Endothelial cell of umbilical vein (primary cell): ENCODE results near the gene CEMP1. TPM values are rescaled to one million over a fixed set of nuclear protein-coding genes. Genes with fewer than 3 reads are reported as not detected.

Source experiments
- BruUV-seq: library from RNA; stranded (reverse); fragments of 400-500 nt; replicated peaks from 2 replicates; lab custom pipeline; 2021; lab: Mats Ljungman, UMichigan
- CTCF ChIA-PET: fragments of 300-600, 350-600 bp; sonication (Branson Sonifier 250); formaldehyde crosslinking; loops from one replicate; lab custom pipeline; 2021; ENCODE audit warnings: antibody characterized with exemption, inconsistent platforms; lab: Charles Lee
- POLR2A ChIA-PET: fragments of 300-600, 350-600 bp; sonication (Branson Sonifier 250); formaldehyde crosslinking; loops from one replicate; lab custom pipeline; 2021; ENCODE audit warnings: antibody characterized with exemption, inconsistent platforms; lab: Charles Lee
- DNase-seq: peaks from one replicate; pipeline ENCODE4 v3.0.0-alpha.2; 2011; ENCODE audit warnings: low read depth, low spot score
- FAIRE-seq: peaks from 2 replicates; lab custom pipeline; 2011; peaks lifted over from hg19 to GRCh38; lab: Jason Lieb, UNC
- H2AFZ ChIP-seq: 2 replicates; pipeline ENCODE4 v1.6.0; 2012; ENCODE audit warnings: low read depth, low read length, control low read depth, inconsistent platforms
- H3K27ac ChIP-seq: 2 replicates; pipeline ENCODE4 v1.5.1; 2011; ENCODE audit warnings: low read depth, mild to moderate bottlenecking, control low read depth, low read length, moderate library complexity; ENCODE audit not compliant: insufficient read depth
- H3K27me3 ChIP-seq, 2 experiments: 2 replicates each; pipeline versions ENCODE4 v1.6.0 to v1.6.1; 2011; ENCODE audit warnings: low read length in 2 of 2, mixed read lengths in 1 of 2; ENCODE audit not compliant: control insufficient read depth in 2 of 2, insufficient read depth in 2 of 2
- H3K36me3 ChIP-seq, 2 experiments: 2 replicates in 1 of 2; 3 replicates in 1 of 2; pipeline ENCODE4 v1.5.1; 2011; ENCODE audit warnings: low read length in 2 of 2, mild to moderate bottlenecking in 1 of 2, moderate library complexity in 1 of 2; ENCODE audit not compliant: control insufficient read depth in 2 of 2, insufficient read depth in 2 of 2; ENCODE audit errors: extremely low read depth in 1 of 2
- H3K4me1 ChIP-seq: 3 replicates; pipeline ENCODE4 v1.5.1; 2011; ENCODE audit warnings: mild to moderate bottlenecking, low read length; ENCODE audit not compliant: control insufficient read depth, insufficient read depth; ENCODE audit errors: extremely low read depth
- H3K4me2 ChIP-seq: 2 replicates; pipeline ENCODE4 v1.6.1; 2011; ENCODE audit warnings: low read length, control low read depth, mixed read lengths; ENCODE audit not compliant: insufficient read depth
- H3K4me3 ChIP-seq, 3 experiments: fragments of 200-600 bp in 1 of 3; sonication (generic), shearing (Covaris generic) in 1 of 3; replicated peaks in 1 of 3; 2 replicates each; pipeline ENCODE4 v1.5.1; 2011 to 2016; ENCODE audit warnings: control low read depth in 3 of 3, low read length in 3 of 3, mild to moderate bottlenecking in 2 of 3, inconsistent platforms in 1 of 3, low read depth in 1 of 3, moderate library complexity in 1 of 3; ENCODE audit not compliant: insufficient read depth in 1 of 3
- H3K79me2 ChIP-seq: 2 replicates; pipeline ENCODE4 v1.6.0; 2012; ENCODE audit warnings: low read length, inconsistent platforms; ENCODE audit not compliant: control insufficient read depth, insufficient read depth
- H3K9ac ChIP-seq: replicated peaks from 2 replicates; pipeline ENCODE3; 2011; ENCODE audit warnings: low read length, control low read depth; ENCODE audit not compliant: insufficient read depth; ENCODE audit errors: extremely low read depth
- H3K9me1 ChIP-seq: replicated peaks from 3 replicates; pipeline ENCODE4 v1.6.0; 2011; ENCODE audit warnings: mild to moderate bottlenecking, low read length; ENCODE audit not compliant: control insufficient read depth, insufficient read depth; ENCODE audit errors: extremely low read depth
- H3K9me3 ChIP-seq: replicated peaks from 2 replicates; pipeline ENCODE4 v1.5.1; 2012; ENCODE audit warnings: low read length, inconsistent platforms; ENCODE audit not compliant: control insufficient read depth, insufficient read depth
- H4K20me1 ChIP-seq: replicated peaks from 2 replicates; pipeline ENCODE3; 2011; ENCODE audit warnings: mild to moderate bottlenecking, low read length; ENCODE audit not compliant: control insufficient read depth, insufficient read depth; ENCODE audit errors: extremely low read depth
- CTCF ChIP-seq, 2 donors: IDR thresholded peaks; 1 replicate in 1 of 2; 2 replicates in 1 of 2; pipeline ENCODE4 v1.5.1; 2011; ENCODE audit warnings: low read length in 2 of 2, mild to moderate bottlenecking in 2 of 2, moderate library complexity in 2 of 2, control low read depth in 1 of 2, inconsistent platforms in 1 of 2, low read depth in 1 of 2; ENCODE audit not compliant: insufficient read depth in 1 of 2; ENCODE audit errors: extremely low read depth in 1 of 2
- EZH2 ChIP-seq: IDR thresholded peaks from 2 replicates; pipeline ENCODE4 v1.6.1; 2012; ENCODE audit warnings: borderline replicate concordance, low read depth, mild to moderate bottlenecking, moderate library complexity, low read length, inconsistent platforms; ENCODE audit not compliant: severe bottlenecking
- FOS ChIP-seq: IDR thresholded peaks from 2 replicates; pipeline ENCODE4 v1.6.1; 2011; ENCODE audit warnings: mild to moderate bottlenecking, low read length, moderate library complexity, borderline replicate concordance; ENCODE audit not compliant: insufficient read depth
- GATA2 ChIP-seq: IDR thresholded peaks from 2 replicates; pipeline ENCODE4 v1.7.0; 2011; ENCODE audit warnings: low read depth, mild to moderate bottlenecking, moderate library complexity, mixed read lengths, low read length; ENCODE audit not compliant: insufficient read length, insufficient read depth
- JUN ChIP-seq: IDR thresholded peaks from 2 replicates; pipeline ENCODE4 v1.6.1; 2011; ENCODE audit warnings: borderline replicate concordance, low read depth; ENCODE audit not compliant: insufficient read length, insufficient read depth
- MYC ChIP-seq: IDR thresholded peaks from one replicate; pipeline ENCODE4 v1.6.1; 2011; ENCODE audit warnings: mild to moderate bottlenecking, low read depth, low read length
- POLR2A ChIP-seq: IDR thresholded peaks from 2 replicates; pipeline ENCODE4 v1.6.1; 2012; ENCODE audit warnings: low read depth, mild to moderate bottlenecking, control low read depth, low read length
- POLR2AphosphoS5 ChIP-seq: IDR thresholded peaks from 2 replicates; pipeline ENCODE4 v1.6.1; 2012; ENCODE audit warnings: low read depth, mild to moderate bottlenecking, control low read depth, low read length, moderate library complexity; ENCODE audit not compliant: insufficient read depth
- dilution Hi-C: fragments of 300-500 bp; cut with MboI; formaldehyde crosslinking; loops from one replicate; pipeline ENCODE4 v1.15.0; 2019; ENCODE audit warnings: low sequenced_read_pairs; ENCODE audit not compliant: extremely low pct_ligation_motif_present
- intact Hi-C: fragments of 100-400 bp; cut with micrococcal nuclease; formaldehyde crosslinking; loops from one replicate; pipeline ENCODE4 v1.10.0; 2022
- polyA plus RNA-seq, 4 experiments: library from polyadenylated mRNA; depleted of rRNA in 3 of 4; stranded (reverse) in 3 of 4; unstranded in 1 of 4; fragments of >200 nt; gene quantifications; 2 replicates each; pipeline versions ENCODE4 v1.2.1 to v1.2.3, GENCODE V29; 2011 to 2012; ENCODE audit warnings: missing spikeins in 1 of 4
- total RNA-seq: library from RNA; stranded (reverse); gene quantifications from 2 replicates; pipeline ENCODE4 v1.2.3, GENCODE V29; 2021
- TF ChIP-seq, protein P1 (sequence below): IDR thresholded peaks from 2 replicates; pipeline ENCODE4 v1.6.1; 2011; ENCODE audit not compliant: insufficient read depth, insufficient read length

Gene CEMP1
- total and polyA plus RNA-seq, 2 donors (not counting 3 experiments of a cell fraction or from before 2014, with no cell fraction given): not detected

- no peaks in the 10 kb centered on the region for H3K4me1 ChIP-seq
- no peak overlapping the region for H3K9ac ChIP-seq
- FAIRE-seq (no peak), DNase-seq (no peak)
- no peak overlapping the region for H3K4me3 ChIP-seq
- dilution Hi-C loops (no loop called here), intact Hi-C loops (no loop called here)
- H3K9me1 ChIP-seq: no peaks in the 10 kb centered on the region
- no peak overlapping the region for H3K27ac ChIP-seq
- no TSS peak for BruUV-seq
- no peak overlapping the region for H3K4me2 ChIP-seq
- ChIA-PET POLR2A (no interaction called here), CTCF (interaction anchor here (1.7 to 2.3 kb wide), 2 partner anchors 13 to 18 kb away, joined by 5 to 9 read pairs; partner anchors contain the start of gene NTN3)
- TF ChIP-seq POLR2A: no peak
- no peak for TF ChIP-seq JUN
- TF ChIP-seq, protein P1, sequence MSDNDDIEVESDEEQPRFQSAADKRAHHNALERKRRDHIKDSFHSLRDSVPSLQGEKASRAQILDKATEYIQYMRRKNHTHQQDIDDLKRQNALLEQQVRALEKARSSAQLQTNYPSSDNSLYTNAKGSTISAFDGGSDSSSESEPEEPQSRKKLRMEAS: no peak
- no peak for TF ChIP-seq POLR2AphosphoS5
- TF ChIP-seq FOS: no peak
- no peak for TF ChIP-seq CTCF (IDR thresholded peaks at IDR 0.05; ENCODE audit: extremely low read depth in 1 of 2, insufficient read depth in 1 of 2, low read depth in 1 of 2, low read length in 2 of 2)
- no peak for TF ChIP-seq MYC
- TF ChIP-seq EZH2: no peak
- no peak for TF ChIP-seq GATA2
- no peaks in the 10 kb centered on the region for H4K20me1 ChIP-seq
- no peaks in the 10 kb centered on the region for H3K27me3 ChIP-seq
- no peaks in the 10 kb centered on the region for H3K36me3 ChIP-seq
- peaks cover 7% of the 10 kb centered on the region for H3K79me2 ChIP-seq
- H3K9me3 ChIP-seq: no peaks in the 10 kb centered on the region
- no peak overlapping the region for H2AFZ ChIP-seq
Observed at GRCh38 chr16:2482708-2483534, 48.3 kb downstream of the CEMP1 start.
